SK-N-SH treated with all-trans-retinoic acid at 6 μM for 48 hours (cell line): ENCODE data around the gene SCMH1.

Experiments used
- ATAC-seq: fragments of 200-7000 bp; cut with Tn5 transposase; 3 replicates; pipeline ENCODE4 v1.9.1; 2020; ENCODE audit warnings: mild to moderate bottlenecking, moderate library complexity
- ARNTL ChIP-seq: fragments of 450-650 bp; formaldehyde crosslinking; IDR thresholded peaks from 2 replicates; pipeline ENCODE4 v1.5.0; 2020; ENCODE audit warnings: low read depth, mild to moderate bottlenecking, moderate library complexity, borderline replicate concordance
- BACH2 ChIP-seq: fragments of 250-450 bp; sonication (Bioruptor Pico); IDR thresholded peaks from 2 replicates; pipeline ENCODE4 v1.9.0; 2021; ENCODE audit warnings: mild to moderate bottlenecking, borderline replicate concordance
- CREB5 ChIP-seq: fragments of 250-450 bp; sonication (Bioruptor Pico); IDR thresholded peaks from 2 replicates; pipeline ENCODE4 v1.5.1; 2020; ENCODE audit warnings: low read depth, mild to moderate bottlenecking, moderate library complexity
- CSDC2 ChIP-seq: fragments of 250-450 bp; sonication (Bioruptor Pico); IDR thresholded peaks from 2 replicates; pipeline ENCODE4 v1.5.0; 2020; ENCODE audit warnings: mild to moderate bottlenecking, moderate library complexity
- CSRNP3 ChIP-seq: fragments of 250-450 bp; sonication (Bioruptor Pico); IDR thresholded peaks from 2 replicates; pipeline ENCODE4 v1.5.1; 2021; ENCODE audit warnings: mild to moderate bottlenecking, moderate library complexity
- ESRRG ChIP-seq: fragments of 250-450 bp; sonication (Bioruptor Pico); IDR thresholded peaks from 2 replicates; pipeline ENCODE4 v1.6.1; 2021; ENCODE audit warnings: mild to moderate bottlenecking
- GLIS3 ChIP-seq: fragments of 250-450 bp; sonication (Bioruptor Pico); IDR thresholded peaks from 2 replicates; pipeline ENCODE4 v1.5.0; 2020; ENCODE audit warnings: mild to moderate bottlenecking, moderate library complexity
- OSR1 ChIP-seq: fragments of 250-450 bp; sonication (Bioruptor Pico); IDR thresholded peaks from 2 replicates; pipeline ENCODE4 v1.8.0; 2022; ENCODE audit warnings: moderate library complexity, mild to moderate bottlenecking, inconsistent platforms
- PATZ1 ChIP-seq: fragments of 250-450 bp; sonication (Bioruptor Pico); IDR thresholded peaks from 2 replicates; pipeline ENCODE4 v1.8.0; 2020; ENCODE audit warnings: mild to moderate bottlenecking, moderate library complexity, borderline replicate concordance
- POU6F1 ChIP-seq: fragments of 250-450 bp; sonication (Bioruptor Pico); IDR thresholded peaks from 2 replicates; pipeline ENCODE4 v1.8.0; 2021; ENCODE audit warnings: low read depth, mild to moderate bottlenecking, moderate library complexity, borderline replicate concordance
- PPARA ChIP-seq: fragments of 250-450 bp; sonication (Bioruptor Pico); IDR thresholded peaks from 2 replicates; pipeline ENCODE4 v1.5.0; 2020; ENCODE audit warnings: mild to moderate bottlenecking, borderline replicate concordance
- RARB ChIP-seq: fragments of 250-450 bp; sonication (Bioruptor Pico); IDR thresholded peaks from 2 replicates; pipeline ENCODE4 v1.8.0; 2021; ENCODE audit warnings: mild to moderate bottlenecking, moderate library complexity
- SNAI2 ChIP-seq: fragments of 250-450 bp; sonication (Bioruptor Pico); IDR thresholded peaks from 2 replicates; pipeline ENCODE4 v1.5.0; 2020; ENCODE audit warnings: mild to moderate bottlenecking, moderate library complexity
- TSHZ2 ChIP-seq: fragments of 250-450 bp; sonication (Bioruptor Pico); IDR thresholded peaks from 2 replicates; pipeline ENCODE4 v1.5.0; 2020; ENCODE audit warnings: mild to moderate bottlenecking, moderate library complexity
- ZFP3 ChIP-seq: fragments of 250-450 bp; sonication (Bioruptor Pico); IDR thresholded peaks from 2 replicates; pipeline ENCODE4 v1.5.0; 2020; ENCODE audit warnings: mild to moderate bottlenecking, moderate library complexity
- ZFP30 ChIP-seq: fragments of 450-650 bp; formaldehyde crosslinking; IDR thresholded peaks from 2 replicates; pipeline ENCODE4 v1.5.0; 2022; ENCODE audit warnings: mild to moderate bottlenecking, moderate library complexity
- ZNF70 ChIP-seq: fragments of 450-650 bp; formaldehyde crosslinking; IDR thresholded peaks from 2 replicates; pipeline ENCODE4 v1.5.0; 2020; ENCODE audit warnings: mild to moderate bottlenecking, moderate library complexity
- ZNF8 ChIP-seq: fragments of 450-650 bp; formaldehyde crosslinking; IDR thresholded peaks from 2 replicates; pipeline ENCODE4 v1.5.0; 2020; ENCODE audit warnings: mild to moderate bottlenecking, moderate library complexity

Gene SCMH1

GRCh38 chr1:41053316-41053715 lies 188.8 kb downstream of the SCMH1 start:
- no peak for ATAC-seq
- TF ChIP-seq ESRRG (CRISPR knock-in tag): no peak
- TF ChIP-seq RARB (CRISPR knock-in tag): no peak
- no peak for TF ChIP-seq BACH2
- TF ChIP-seq ZFP30 (CRISPR knock-in tag): no peak
- TF ChIP-seq ZNF8 (CRISPR knock-in tag): no peak
- no peak for TF ChIP-seq TSHZ2
- TF ChIP-seq CSDC2 (CRISPR knock-in tag): no peak
- TF ChIP-seq POU6F1 (CRISPR knock-in tag): no peak
- no peak for TF ChIP-seq SNAI2 (CRISPR knock-in tag)
- no peak for TF ChIP-seq CREB5 (CRISPR knock-in tag)
- TF ChIP-seq GLIS3 (CRISPR knock-in tag): no peak

GRCh38 chr1:41051022-41051421 lies 191.1 kb downstream of the SCMH1 start:
- ATAC-seq: no peak
- TF ChIP-seq ARNTL (no peak), ZNF8 (CRISPR knock-in tag) (no peak), OSR1 (CRISPR knock-in tag) (no peak), GLIS3 (CRISPR knock-in tag) (no peak), BACH2 (no peak), ZNF70 (no peak), ZFP30 (CRISPR knock-in tag) (no peak), TSHZ2 (no peak), PATZ1 (CRISPR knock-in tag) (no peak), SNAI2 (CRISPR knock-in tag) (no peak), ZFP3 (CRISPR knock-in tag) (no peak), CSRNP3 (CRISPR knock-in tag) (no peak), CREB5 (CRISPR knock-in tag) (no peak), RARB (CRISPR knock-in tag) (no peak), PPARA (CRISPR knock-in tag) (no peak)
- TF ChIP-seq, all 23 proteins: peak for 0
